MCF 10A (cell line): ENCODE data around the gene RRP1. TPM values are rescaled to one million over a fixed set of nuclear protein-coding genes. Genes with fewer than 3 reads are reported as not detected.
A peak's percentile ranks its signal among the peaks of the same experiment; 100 is the strongest.

Experiments
- BruUV-seq: library from RNA; stranded (reverse); fragments of 400-500 nt; replicated peaks from 2 replicates; lab custom pipeline; 2021; lab: Mats Ljungman, UMichigan
- CTCF ChIA-PET: fragments of 300-600 bp; sonication (Branson Sonifier 250); formaldehyde crosslinking; extraction: SDS; loops from one replicate; lab custom pipeline; 2021; ENCODE audit warnings: antibody characterized with exemption, inconsistent platforms; lab: Yijun Ruan, JAX
- POLR2A ChIA-PET: fragments of 300-600, 350-650 bp; sonication (Branson Sonifier 250); formaldehyde crosslinking; extraction: SDS; loops from one replicate; lab custom pipeline; 2020; ENCODE audit warnings: antibody characterized with exemption, inconsistent platforms; lab: Yijun Ruan, JAX
- DNase-seq: peaks from one replicate; pipeline ENCODE4 v3.0.0-alpha.2; 2018; ENCODE audit not compliant: unreplicated experiment
- H3K27ac Mint-ChIP-seq: one replicate; pipeline ENCODE4 v1.8.0; 2022; ENCODE audit warnings: mild to moderate bottlenecking, low read depth, mixed read lengths; ENCODE audit not compliant: unreplicated experiment
- H3K27me3 Mint-ChIP-seq: one replicate; pipeline ENCODE4 v1.8.0; 2022; ENCODE audit warnings: mixed read lengths; ENCODE audit not compliant: insufficient read depth, unreplicated experiment
- H3K36me3 Mint-ChIP-seq: one replicate; pipeline ENCODE4 v1.8.0; 2022; ENCODE audit warnings: mild to moderate bottlenecking, moderate library complexity, mixed read lengths; ENCODE audit not compliant: insufficient read depth, unreplicated experiment
- H3K4me1 Mint-ChIP-seq: one replicate; pipeline ENCODE4 v1.8.0; 2022; ENCODE audit warnings: mixed read lengths; ENCODE audit not compliant: insufficient read depth, unreplicated experiment
- H3K4me3 Mint-ChIP-seq: one replicate; pipeline ENCODE4 v1.8.0; 2022; ENCODE audit warnings: mild to moderate bottlenecking, moderate library complexity, mixed read lengths; ENCODE audit not compliant: unreplicated experiment
- H3K9me3 Mint-ChIP-seq: one replicate; pipeline ENCODE4 v1.8.0; 2022; ENCODE audit warnings: mixed read lengths; ENCODE audit not compliant: unreplicated experiment
- intact Hi-C: fragments of 100-400 bp; cut with micrococcal nuclease; formaldehyde crosslinking; loops from 2 replicates; pipeline ENCODE4 v1.14.1; 2022
- total RNA-seq: library from RNA; stranded (reverse); gene quantifications from 2 replicates; pipeline ENCODE4 v1.2.3, GENCODE V29; 2022
- TF ChIP-seq, protein P1 (sequence below): fragments of 200-600 bp; IDR thresholded peaks from one replicate; pipeline ENCODE4 v1.8.0; 2022; ENCODE audit warnings: antibody characterized with exemption, mild to moderate bottlenecking; ENCODE audit not compliant: unreplicated experiment

The RRP1 gene
- total RNA-seq, 1 experiment from 2014 or later: 56.0 TPM

DNA sequence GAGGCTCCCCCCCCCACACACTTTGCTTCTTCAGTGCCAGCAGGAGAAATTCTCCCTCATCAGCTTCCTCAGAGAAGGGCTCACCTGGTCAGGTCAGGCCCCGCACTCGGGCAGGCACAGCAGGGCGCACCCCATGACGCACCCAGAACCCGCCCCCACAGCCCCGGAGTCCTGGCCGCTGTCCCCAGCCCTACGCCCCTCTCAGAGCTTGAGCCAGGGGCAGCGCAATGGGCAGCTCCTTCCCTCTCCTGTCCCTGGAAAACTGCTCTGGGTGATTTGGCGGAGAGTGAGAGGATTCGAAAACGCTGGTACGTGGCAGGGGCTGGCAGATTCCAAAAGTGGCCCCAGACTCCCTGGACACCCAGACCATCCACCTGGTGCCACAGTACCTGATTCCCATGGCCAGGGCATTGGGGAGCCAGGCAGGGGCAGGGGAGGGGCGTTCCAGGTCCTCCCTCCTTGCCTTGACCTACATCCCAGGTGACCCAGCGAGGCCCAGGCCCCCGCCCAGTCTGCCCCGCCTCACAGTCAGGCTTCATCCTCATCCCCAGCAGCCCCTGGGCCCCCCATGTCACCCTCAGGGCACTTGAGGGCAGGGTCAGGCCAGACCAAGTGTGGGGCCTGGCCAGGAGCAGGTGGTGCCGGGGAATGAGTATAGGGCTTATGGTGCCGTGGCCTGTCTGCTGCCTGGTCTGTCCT is 23.7 kb downstream of the RRP1 start:
- peaks cover 25% of the 10 kb centered on the region for H3K4me1 Mint-ChIP-seq
- peak overlapping the region; percentile 67 for H3K4me3 Mint-ChIP-seq
- no peak for DNase-seq
- H3K36me3 Mint-ChIP-seq: no peaks in the 10 kb centered on the region
- peak overlapping the region; percentile 52 for H3K27ac Mint-ChIP-seq
- intact Hi-C loops: loop anchor here (5.0 kb wide), 1 partner anchor 49 kb away; no protein-coding TSS in a partner anchor
- POLR2A ChIA-PET: interaction anchor here (0.7 to 3.0 kb wide), 4 partner anchors 50 to 199 kb away, joined by 3 to 22 read pairs (median 6); partner anchors contain the start of gene TRAPPC10
- CTCF ChIA-PET: interaction anchor here (0.7 kb wide), 2 partner anchors 80 to 124 kb away, joined by 3 to 5 read pairs; no protein-coding TSS in a partner anchor
- no TSS peak for BruUV-seq
- no peaks in the 10 kb centered on the region for H3K9me3 Mint-ChIP-seq
- TF ChIP-seq, protein P1, sequence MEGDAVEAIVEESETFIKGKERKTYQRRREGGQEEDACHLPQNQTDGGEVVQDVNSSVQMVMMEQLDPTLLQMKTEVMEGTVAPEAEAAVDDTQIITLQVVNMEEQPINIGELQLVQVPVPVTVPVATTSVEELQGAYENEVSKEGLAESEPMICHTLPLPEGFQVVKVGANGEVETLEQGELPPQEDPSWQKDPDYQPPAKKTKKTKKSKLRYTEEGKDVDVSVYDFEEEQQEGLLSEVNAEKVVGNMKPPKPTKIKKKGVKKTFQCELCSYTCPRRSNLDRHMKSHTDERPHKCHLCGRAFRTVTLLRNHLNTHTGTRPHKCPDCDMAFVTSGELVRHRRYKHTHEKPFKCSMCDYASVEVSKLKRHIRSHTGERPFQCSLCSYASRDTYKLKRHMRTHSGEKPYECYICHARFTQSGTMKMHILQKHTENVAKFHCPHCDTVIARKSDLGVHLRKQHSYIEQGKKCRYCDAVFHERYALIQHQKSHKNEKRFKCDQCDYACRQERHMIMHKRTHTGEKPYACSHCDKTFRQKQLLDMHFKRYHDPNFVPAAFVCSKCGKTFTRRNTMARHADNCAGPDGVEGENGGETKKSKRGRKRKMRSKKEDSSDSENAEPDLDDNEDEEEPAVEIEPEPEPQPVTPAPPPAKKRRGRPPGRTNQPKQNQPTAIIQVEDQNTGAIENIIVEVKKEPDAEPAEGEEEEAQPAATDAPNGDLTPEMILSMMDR: no peak
- H3K27me3 Mint-ChIP-seq: no peaks in the 10 kb centered on the region

- H3K4me1 Mint-ChIP-seq: peaks cover 25% of the 10 kb centered on the region
- no TSS peak for BruUV-seq
- no peak for DNase-seq
- H3K36me3 Mint-ChIP-seq: no peaks in the 10 kb centered on the region
- CTCF ChIA-PET: no interaction called here
- intact Hi-C loops: loop anchor here (5.0 kb wide), 1 partner anchor 49 kb away; no protein-coding TSS in a partner anchor
- POLR2A ChIA-PET: interaction anchor here (1.1 to 1.3 kb wide), 2 partner anchors 50 to 198 kb away, joined by 3 to 4 read pairs; partner anchors contain the start of gene TRAPPC10
- H3K27ac Mint-ChIP-seq: no peak overlapping the region
- TF ChIP-seq, protein P1: no peak
- peaks cover 5% of the 10 kb centered on the region for H3K27me3 Mint-ChIP-seq
- H3K9me3 Mint-ChIP-seq: no peaks in the 10 kb centered on the region
- H3K4me3 Mint-ChIP-seq: no peak overlapping the region
Observed at GRCh38 chr21:43813656-43813980, 24.2 kb downstream of the RRP1 start.

GRCh38 chr21:43814215-43815106 is 25.1 kb downstream of the RRP1 start:
- no TSS peak for BruUV-seq
- no peak overlapping the region for H3K4me3 Mint-ChIP-seq
- no peak for DNase-seq
- H3K4me1 Mint-ChIP-seq: peaks cover 25% of the 10 kb centered on the region
- TF ChIP-seq, protein P1: no peak
- ChIA-PET CTCF (no interaction called here), POLR2A (interaction anchor here (1.3 kb wide), 1 partner anchor 49 kb away, joined by 4 read pairs; no protein-coding TSS in a partner anchor)
- intact Hi-C loops: loop anchor here (5.0 kb wide), 1 partner anchor 48 kb away; no protein-coding TSS in a partner anchor
- no peaks in the 10 kb centered on the region for H3K36me3 Mint-ChIP-seq
- peaks cover 11% of the 10 kb centered on the region for H3K27me3 Mint-ChIP-seq
- no peak overlapping the region for H3K27ac Mint-ChIP-seq
- no peaks in the 10 kb centered on the region for H3K9me3 Mint-ChIP-seq
